SU-DHL-6 (cell line): Measurements from ENCODE around the gene GALR2.

ENCODE experiments used
- H2AFZ ChIP-seq: fragments of 200-600 bp; sonication (generic); 2 replicates; pipeline ENCODE4 v1.6.1; 2014; ENCODE audit warnings: low read depth, mild to moderate bottlenecking, moderate library complexity, mixed read lengths, antibody characterized with exemption, low read length; ENCODE audit not compliant: severe bottlenecking
- H3F3A ChIP-seq: fragments of 200-600 bp; shearing (Covaris generic); 2 replicates; pipeline ENCODE4 v1.6.0; 2016; ENCODE audit warnings: antibody characterized with exemption, mild to moderate bottlenecking; ENCODE audit not compliant: insufficient read depth
- H3K27ac ChIP-seq: fragments of 200-600 bp; sonication (generic); 2 replicates; pipeline ENCODE4 v1.5.1; 2016; ENCODE audit warnings: low read depth, mild to moderate bottlenecking, low read length, moderate library complexity, mixed read lengths
- H3K27me3 ChIP-seq: fragments of 200-600 bp; sonication (generic), shearing (Covaris generic); 2 replicates; pipeline ENCODE4 v1.6.0; 2014; ENCODE audit warnings: mild to moderate bottlenecking, low read length
- H3K36me3 ChIP-seq: fragments of 200-600 bp; sonication (generic); 2 replicates; pipeline ENCODE4 v1.6.1; 2014; ENCODE audit warnings: mild to moderate bottlenecking, low read length, mixed read lengths
- H3K4me2 ChIP-seq: fragments of 300-600, 200-600 bp; shearing (Covaris generic), sonication (generic); 2 replicates; pipeline ENCODE4 v1.6.0; 2014; ENCODE audit warnings: low read length, low read depth, mild to moderate bottlenecking; ENCODE audit not compliant: poor library complexity, severe bottlenecking
- H3K4me3 ChIP-seq: fragments of 200-600 bp; sonication (generic); 2 replicates; pipeline ENCODE4 v1.5.1; 2014; ENCODE audit warnings: antibody characterized with exemption, low read length, mild to moderate bottlenecking, mixed read lengths; ENCODE audit not compliant: insufficient read depth, poor library complexity, severe bottlenecking
- H3K79me2 ChIP-seq: fragments of 200-600 bp; sonication (generic); 2 replicates; pipeline ENCODE4 v1.6.1; 2014; ENCODE audit warnings: mild to moderate bottlenecking, low read length, moderate library complexity; ENCODE audit not compliant: insufficient read depth
- H3K9ac ChIP-seq: fragments of 200-600 bp; sonication (generic); 2 replicates; pipeline ENCODE4 v1.7.0; 2014; ENCODE audit warnings: mild to moderate bottlenecking, low read length
- H3K9me2 ChIP-seq: fragments of 200-600 bp; sonication (generic); replicated peaks from 2 replicates; pipeline ENCODE4 v1.6.1; 2014; ENCODE audit warnings: low read length; ENCODE audit not compliant: insufficient read depth
- H3K9me3 ChIP-seq: fragments of 200-600 bp; sonication (generic); 2 replicates; pipeline ENCODE4 v1.6.1; 2014; ENCODE audit warnings: low read length, mixed read lengths; ENCODE audit not compliant: insufficient read depth
- H4K20me1 ChIP-seq: fragments of 200-600 bp; sonication (generic); 2 replicates; pipeline ENCODE4 v1.6.1; 2014; ENCODE audit warnings: low read depth, mild to moderate bottlenecking, antibody characterized with exemption, low read length, moderate library complexity, mixed read lengths
- EZH2phosphoT487 ChIP-seq: fragments of 200-600 bp; sonication (generic), shearing (Covaris generic); conservative IDR thresholded peaks from 2 replicates; pipeline ENCODE4 v1.6.1; 2018; ENCODE audit warnings: mild to moderate bottlenecking, antibody characterized with exemption, low read length, moderate library complexity, mixed read lengths
- TF ChIP-seq, protein P1 (sequence below): fragments of 200-600 bp; sonication (generic); IDR thresholded peaks from one replicate; pipeline ENCODE4 v1.5.1; 2017; ENCODE audit warnings: antibody characterized with exemption, mild to moderate bottlenecking, low read length, moderate library complexity; ENCODE audit not compliant: insufficient read depth, poor library complexity, severe bottlenecking

The GALR2 gene

GRCh38 chr17:76078860-76079534, 4.4 kb downstream of the GALR2 start, which contains the start of gene ZACN:
ZACN (plus strand) TSS chr17:76079182; CDS start chr17:76079265, 83 bp downstream.
- Histone ChIP-seq H3K79me2 (no peaks in the 10 kb centered on the region), H3K4me2 (no peak within 1 kb of the TSS), H3K9me2 (no peaks in the 10 kb centered on the region), H3K36me3 (no peaks in the 10 kb centered on the region), H3F3A (no peaks in the 10 kb centered on the region), H3K27ac (no peak within 1 kb of the TSS), H3K27me3 (no peaks in the 10 kb centered on the region), H3K9ac (no peak within 1 kb of the TSS), H2AFZ (no peak within 1 kb of the TSS), H3K9me3 (no peaks in the 10 kb centered on the region), H3K4me3 (no peak within 1 kb of the TSS), H4K20me1 (no peaks in the 10 kb centered on the region)
- TF ChIP-seq, protein P1, sequence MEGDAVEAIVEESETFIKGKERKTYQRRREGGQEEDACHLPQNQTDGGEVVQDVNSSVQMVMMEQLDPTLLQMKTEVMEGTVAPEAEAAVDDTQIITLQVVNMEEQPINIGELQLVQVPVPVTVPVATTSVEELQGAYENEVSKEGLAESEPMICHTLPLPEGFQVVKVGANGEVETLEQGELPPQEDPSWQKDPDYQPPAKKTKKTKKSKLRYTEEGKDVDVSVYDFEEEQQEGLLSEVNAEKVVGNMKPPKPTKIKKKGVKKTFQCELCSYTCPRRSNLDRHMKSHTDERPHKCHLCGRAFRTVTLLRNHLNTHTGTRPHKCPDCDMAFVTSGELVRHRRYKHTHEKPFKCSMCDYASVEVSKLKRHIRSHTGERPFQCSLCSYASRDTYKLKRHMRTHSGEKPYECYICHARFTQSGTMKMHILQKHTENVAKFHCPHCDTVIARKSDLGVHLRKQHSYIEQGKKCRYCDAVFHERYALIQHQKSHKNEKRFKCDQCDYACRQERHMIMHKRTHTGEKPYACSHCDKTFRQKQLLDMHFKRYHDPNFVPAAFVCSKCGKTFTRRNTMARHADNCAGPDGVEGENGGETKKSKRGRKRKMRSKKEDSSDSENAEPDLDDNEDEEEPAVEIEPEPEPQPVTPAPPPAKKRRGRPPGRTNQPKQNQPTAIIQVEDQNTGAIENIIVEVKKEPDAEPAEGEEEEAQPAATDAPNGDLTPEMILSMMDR: no peak
- TF ChIP-seq EZH2phosphoT487: no peak

- Histone ChIP-seq H3K27ac (no peak overlapping the region), H3K9me2 (no peaks in the 10 kb centered on the region), H3K4me3 (no peak overlapping the region), H3K9ac (no peak overlapping the region), H4K20me1 (no peaks in the 10 kb centered on the region), H3K79me2 (no peaks in the 10 kb centered on the region), H3K9me3 (no peaks in the 10 kb centered on the region), H3K36me3 (no peaks in the 10 kb centered on the region), H2AFZ (no peak overlapping the region), H3F3A (no peaks in the 10 kb centered on the region), H3K27me3 (no peaks in the 10 kb centered on the region), H3K4me2 (no peak overlapping the region)
- TF ChIP-seq, protein P1: no peak
- no peak for TF ChIP-seq EZH2phosphoT487
These were observed 5.0 kb downstream of the GALR2 start for GRCh38 chr17:76079535-76079955.

- H3K27me3 ChIP-seq: no peaks in the 10 kb centered on the region
- no peak for TF ChIP-seq EZH2phosphoT487
- TF ChIP-seq, protein P1: no peak
- no peaks in the 10 kb centered on the region for H3K36me3 ChIP-seq
- no peak overlapping the region for H3K9ac ChIP-seq
- H3K9me2 ChIP-seq: no peaks in the 10 kb centered on the region
- H3K4me2 ChIP-seq: no peak overlapping the region
- no peak overlapping the region for H2AFZ ChIP-seq
- no peaks in the 10 kb centered on the region for H3F3A ChIP-seq
- no peaks in the 10 kb centered on the region for H4K20me1 ChIP-seq
- no peak overlapping the region for H3K4me3 ChIP-seq
- no peak overlapping the region for H3K27ac ChIP-seq
- no peaks in the 10 kb centered on the region for H3K9me3 ChIP-seq
- no peaks in the 10 kb centered on the region for H3K79me2 ChIP-seq
These were observed 5.6 kb downstream of the GALR2 start for GRCh38 chr17:76079956-76080767.
